Kidney (tissue), 14 donors: ENCODE data around the gene FUBP3. TPM values are rescaled to one million over a fixed set of nuclear protein-coding genes. Genes with fewer than 3 reads are reported as not detected.

Experiments
- DNase-seq, 5 donors: peaks; one replicate each; pipeline ENCODE4 v3.0.0-alpha.2; 2013 to 2020
- FAIRE-seq: peaks from 2 replicates; lab custom pipeline; 2012; peaks lifted over from hg19 to GRCh38; lab: Jason Lieb, UNC
- H3K27ac ChIP-seq, 2 donors: one replicate each; pipeline ENCODE4 v1.7.0; 2013; ENCODE audit warnings: low read depth in 2 of 2, low read length in 2 of 2, inconsistent platforms in 1 of 2
- H3K27me3 ChIP-seq: one replicate; pipeline ENCODE4 v1.7.1; 2013; ENCODE audit warnings: low read length, inconsistent platforms; ENCODE audit not compliant: control insufficient read depth, insufficient read depth
- H3K36me3 ChIP-seq, 3 donors: one replicate each; pipeline versions ENCODE4 v1.7.0 to v1.7.1; 2013; ENCODE audit warnings: low read length in 3 of 3, control low read depth in 1 of 3, inconsistent platforms in 1 of 3; ENCODE audit not compliant: insufficient read depth in 3 of 3, control insufficient read depth in 2 of 3
- H3K4me1 ChIP-seq, 3 donors: one replicate each; pipeline versions ENCODE4 v1.7.0 to v1.7.1; 2013; ENCODE audit warnings: low read length in 3 of 3, inconsistent platforms in 1 of 3, low read depth in 1 of 3; ENCODE audit not compliant: control insufficient read depth in 2 of 3, insufficient read depth in 2 of 3
- H3K4me3 ChIP-seq, 3 donors: one replicate each; pipeline versions ENCODE4 v1.7.0 to v1.8.1; 2013; ENCODE audit warnings: low read length in 3 of 3, control low read depth in 1 of 3, inconsistent platforms in 1 of 3
- H3K9ac ChIP-seq, 3 donors: one replicate each; pipeline versions ENCODE4 v1.7.0 to v1.7.1; 2013; ENCODE audit warnings: low read length in 3 of 3, control low read depth in 1 of 3, inconsistent platforms in 1 of 3
- H3K9me3 ChIP-seq, 3 donors: one replicate each; pipeline versions ENCODE4 v1.7.0 to v1.7.1; 2013; ENCODE audit warnings: low read length in 3 of 3, control low read depth in 1 of 3, inconsistent platforms in 1 of 3; ENCODE audit not compliant: control insufficient read depth in 2 of 3, insufficient read depth in 1 of 3
- intact Hi-C: fragments of 100-400 bp; cut with DNase I; formaldehyde crosslinking; loops from one replicate; pipeline ENCODE4 v1.11.1; 2022
- polyA plus RNA-seq: library from polyadenylated mRNA; stranded (reverse); fragments of 350-450 nt; fragmentation: Illumina TruSeq; extraction: RNeasy Lipid Tissue Mini Kit (QIAGEN cat#74804); gene quantifications from one replicate; pipeline ENCODE4 v1.2.3, GENCODE V29; 2014; ENCODE audit warnings: low read depth, low replicate concordance; ENCODE audit not compliant: insufficient read depth
- total RNA-seq: library from RNA; stranded (reverse); fragmentation: NEBNext Ultra II Directional; extraction: Animal tissue kit (Norgen Biotek cat#: 25700); gene quantifications from one replicate; pipeline ENCODE4 v1.2.1, GENCODE V29; 2021
- TF ChIP-seq, protein P1 (sequence below): IDR thresholded peaks from 3 replicates; pipeline ENCODE4 v1.5.1; 2012; ENCODE audit warnings: mild to moderate bottlenecking, moderate library complexity, borderline replicate concordance; ENCODE audit not compliant: insufficient read depth; ENCODE audit errors: extremely low read depth
- donor health status: control.
- donor health status: control.
- donor health status: control.
- donor health status: control.
- donor health status: control.
- donor health status: DM: yes; HTN: yes; CAD: no.
- donor health status: Normal renal cell carcinoma (clear cell type).

FUBP3 gene
- total and polyA plus RNA-seq, 2 donors from 2014 or later = 19.4 to 44.1 TPM

DNA sequence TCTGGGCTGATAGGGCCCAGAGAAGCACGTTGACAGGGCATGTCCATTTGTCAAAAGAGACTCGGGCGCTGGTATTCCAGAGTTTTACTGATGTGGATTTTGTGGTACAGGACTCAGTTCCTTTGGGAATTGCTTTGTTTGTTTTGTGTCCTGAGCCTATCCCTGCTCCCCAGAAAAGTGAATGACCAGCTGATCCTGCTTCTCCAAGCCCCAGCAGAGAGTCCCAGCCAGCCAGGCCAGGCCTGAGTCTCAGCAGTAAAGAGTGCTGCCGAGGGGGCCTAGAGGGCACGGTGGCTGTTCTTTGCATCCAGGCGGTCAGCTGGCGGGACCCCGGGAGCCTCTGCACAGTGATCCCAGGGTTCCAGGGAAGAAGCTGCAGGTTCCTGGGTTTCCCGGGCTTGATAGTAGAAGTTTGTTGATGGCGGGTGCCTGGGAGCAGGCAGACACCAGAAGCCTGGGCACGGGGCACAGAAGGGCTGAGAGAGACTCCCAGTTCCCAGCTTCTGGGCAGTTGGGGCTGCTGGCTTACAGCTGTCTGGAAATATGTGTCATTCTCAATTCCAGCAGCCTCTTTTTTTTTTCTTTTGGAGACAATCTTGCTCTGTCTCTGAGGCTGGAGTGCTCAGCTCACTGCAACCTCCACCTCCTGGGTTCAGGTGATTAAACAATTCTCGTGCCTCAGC is 93.7 kb downstream of the FUBP3 start:
- Histone ChIP-seq H3K9me3 (no peaks in the 10 kb centered on the region), H3K36me3 (no peaks in the 10 kb centered on the region), H3K27me3 (peaks cover 2% of the 10 kb centered on the region), H3K27ac (no peak overlapping the region), H3K4me1 (no peaks in the 10 kb centered on the region), H3K9ac (no peak overlapping the region), H3K4me3 (no peak overlapping the region)
- intact Hi-C loops = no loop called here
- TF ChIP-seq, protein P1, sequence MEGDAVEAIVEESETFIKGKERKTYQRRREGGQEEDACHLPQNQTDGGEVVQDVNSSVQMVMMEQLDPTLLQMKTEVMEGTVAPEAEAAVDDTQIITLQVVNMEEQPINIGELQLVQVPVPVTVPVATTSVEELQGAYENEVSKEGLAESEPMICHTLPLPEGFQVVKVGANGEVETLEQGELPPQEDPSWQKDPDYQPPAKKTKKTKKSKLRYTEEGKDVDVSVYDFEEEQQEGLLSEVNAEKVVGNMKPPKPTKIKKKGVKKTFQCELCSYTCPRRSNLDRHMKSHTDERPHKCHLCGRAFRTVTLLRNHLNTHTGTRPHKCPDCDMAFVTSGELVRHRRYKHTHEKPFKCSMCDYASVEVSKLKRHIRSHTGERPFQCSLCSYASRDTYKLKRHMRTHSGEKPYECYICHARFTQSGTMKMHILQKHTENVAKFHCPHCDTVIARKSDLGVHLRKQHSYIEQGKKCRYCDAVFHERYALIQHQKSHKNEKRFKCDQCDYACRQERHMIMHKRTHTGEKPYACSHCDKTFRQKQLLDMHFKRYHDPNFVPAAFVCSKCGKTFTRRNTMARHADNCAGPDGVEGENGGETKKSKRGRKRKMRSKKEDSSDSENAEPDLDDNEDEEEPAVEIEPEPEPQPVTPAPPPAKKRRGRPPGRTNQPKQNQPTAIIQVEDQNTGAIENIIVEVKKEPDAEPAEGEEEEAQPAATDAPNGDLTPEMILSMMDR = no peak
- DNase-seq (no peak), FAIRE-seq (no peak)

DNA sequence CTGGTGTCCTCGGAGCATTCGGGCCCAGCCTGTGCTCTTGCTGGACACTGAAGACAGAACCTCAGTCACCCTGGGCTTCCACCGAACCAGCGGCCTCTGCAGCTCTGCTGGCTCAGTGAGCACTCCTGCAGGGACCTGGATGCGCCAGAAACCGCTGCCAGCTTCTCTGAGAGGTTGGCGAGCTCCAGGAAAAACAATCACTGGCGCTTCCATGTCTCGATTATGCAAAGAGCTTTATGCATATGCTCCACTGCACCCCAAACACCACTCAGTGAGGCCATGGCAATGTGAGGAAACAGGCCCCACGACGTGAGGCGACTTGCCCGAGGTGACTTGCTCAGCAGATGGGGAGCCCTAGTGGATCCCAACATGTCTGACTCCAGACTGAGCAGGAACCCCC is 96.0 kb downstream of the FUBP3 start:
- Histone ChIP-seq H3K27ac (no peak overlapping the region), H3K9ac (no peak overlapping the region), H3K4me3 (no peak overlapping the region), H3K36me3 (no peaks in the 10 kb centered on the region), H3K9me3 (no peaks in the 10 kb centered on the region), H3K4me1 (no peaks in the 10 kb centered on the region), H3K27me3 (no peaks in the 10 kb centered on the region)
- DNase-seq (no peak), FAIRE-seq (no peak)
- intact Hi-C loops = no loop called here
- TF ChIP-seq, protein P1 = no peak

DNA sequence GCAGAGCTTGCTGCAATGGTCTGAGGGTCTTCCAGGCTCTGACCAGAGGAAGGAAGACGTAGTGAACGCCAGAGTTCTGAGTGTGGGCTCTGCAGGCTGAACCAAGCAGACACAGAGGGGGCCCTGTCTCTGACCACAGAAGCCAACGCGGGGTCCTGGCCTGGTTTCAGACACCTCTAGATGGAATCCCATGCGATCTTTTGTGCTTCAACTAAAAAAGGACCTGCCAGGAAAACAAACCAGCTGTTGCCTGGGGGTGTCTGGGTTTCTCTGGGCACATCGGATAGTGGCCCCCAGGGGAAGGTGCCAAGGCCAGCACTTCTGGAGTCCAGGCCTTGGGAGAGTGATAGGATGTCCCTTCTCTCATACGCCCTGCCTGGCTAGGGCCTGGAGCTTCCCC is 97.9 kb downstream of the FUBP3 start:
- H3K4me1 ChIP-seq = peaks cover 0 to 9% (median 2%) of the 10 kb centered on the region in 3 donors
- H3K9me3 ChIP-seq = no peaks in the 10 kb centered on the region
- H3K27me3 ChIP-seq = peaks cover 4% of the 10 kb centered on the region
- no peak overlapping the region for H3K4me3 ChIP-seq
- FAIRE-seq (no peak), DNase-seq (no peak)
- TF ChIP-seq, protein P1 = no peak
- no peaks in the 10 kb centered on the region for H3K36me3 ChIP-seq
- no peak overlapping the region for H3K27ac ChIP-seq
- intact Hi-C loops = no loop called here
- no peak overlapping the region for H3K9ac ChIP-seq
